SU-DHL-6 (cell line): ENCODE results near the gene OR5V1.

Source experiments
- CTCF ChIP-seq: fragments of 200-600 bp; sonication (generic); IDR thresholded peaks from one replicate; pipeline ENCODE4 v1.5.1; 2017; ENCODE audit warnings: antibody characterized with exemption, mild to moderate bottlenecking, low read length, moderate library complexity; ENCODE audit not compliant: insufficient read depth, poor library complexity, severe bottlenecking
- EZH2phosphoT487 ChIP-seq: fragments of 200-600 bp; sonication (generic), shearing (Covaris generic); conservative IDR thresholded peaks from 2 replicates; pipeline ENCODE4 v1.6.1; 2018; ENCODE audit warnings: mild to moderate bottlenecking, antibody characterized with exemption, low read length, moderate library complexity, mixed read lengths

- TF ChIP-seq CTCF (no peak), EZH2phosphoT487 (no peak)
These were observed 42.9 kb downstream of the OR5V1 start for GRCh38 chr6:29325777-29326176.
